H1 (cell line): ENCODE measurements around the gene CIAO3. TPM values are rescaled to one million over a fixed set of nuclear protein-coding genes. Genes with fewer than 3 reads are reported as not detected.

Source experiments
- BACH1 ChIP-seq: IDR thresholded peaks from 2 replicates; pipeline ENCODE4 v1.6.1; 2012; ENCODE audit warnings: low read length, improper control_type of control experiment
- BCL11A ChIP-seq, 2 experiments: IDR thresholded peaks; one replicate each; pipeline ENCODE4 v1.6.1; 2011; ENCODE audit warnings: low read depth in 2 of 2, low read length in 2 of 2, mild to moderate bottlenecking in 2 of 2
- CBX8 ChIP-seq: fragments of 300-800, 300-1000 bp; sonication (generic); IDR thresholded peaks from 2 replicates; pipeline ENCODE4 v1.7.1; 2016; ENCODE audit warnings: low read depth, low read length, borderline replicate concordance
- FOSL1 ChIP-seq: IDR thresholded peaks from 2 replicates; pipeline ENCODE4 v1.6.1; 2011; ENCODE audit warnings: mild to moderate bottlenecking, low read depth, low read length, moderate library complexity; ENCODE audit not compliant: insufficient read depth
- HDAC2 ChIP-seq, 2 experiments: fragments of 300-600 bp in 1 of 2; sonication (generic) in 1 of 2; IDR thresholded peaks; 2 replicates each; pipeline ENCODE4 v1.6.1; 2011 to 2012; ENCODE audit warnings: low read depth in 2 of 2, low read length in 2 of 2, mild to moderate bottlenecking in 2 of 2, moderate library complexity in 2 of 2, borderline replicate concordance in 1 of 2, inconsistent platforms in 1 of 2
- KDM1A ChIP-seq: fragments of 200-600, 300-600 bp; sonication (generic); IDR thresholded peaks from 2 replicates; pipeline ENCODE4 v1.7.1; 2016; ENCODE audit warnings: mild to moderate bottlenecking, low read length, borderline replicate concordance
- KDM5A ChIP-seq: fragments of 200-600 bp; IDR thresholded peaks from 2 replicates; pipeline ENCODE4 v1.7.1; 2012; ENCODE audit warnings: mild to moderate bottlenecking, low read length, inconsistent platforms, mixed read lengths
- NANOG ChIP-seq: IDR thresholded peaks from 2 replicates; pipeline ENCODE4 v1.6.1; 2011; ENCODE audit warnings: low read length, low read depth, mild to moderate bottlenecking, inconsistent platforms; ENCODE audit not compliant: insufficient read depth, poor library complexity, severe bottlenecking
- NRF1 ChIP-seq: IDR thresholded peaks from 2 replicates; pipeline ENCODE4 v1.6.1; 2011; ENCODE audit warnings: mild to moderate bottlenecking, low read depth, low read length, improper control_type of control experiment
- PHF8 ChIP-seq: fragments of 200-600 bp; sonication (generic); conservative IDR thresholded peaks from 2 replicates; pipeline ENCODE4 v1.7.1; 2012; ENCODE audit warnings: low read depth, mild to moderate bottlenecking, inconsistent platforms, low read length, moderate library complexity
- POLR2A ChIP-seq, 2 experiments: IDR thresholded peaks; 1 replicate in 1 of 2; 2 replicates in 1 of 2; pipeline ENCODE4 v1.6.1; 2011; ENCODE audit warnings: low read depth in 2 of 2, low read length in 2 of 2, mild to moderate bottlenecking in 2 of 2; ENCODE audit errors: control extremely low read depth in 1 of 2
- POLR2AphosphoS5 ChIP-seq: IDR thresholded peaks from 2 replicates; pipeline ENCODE4 v1.6.1; 2011; ENCODE audit warnings: low read depth, low read length
- TEAD4 ChIP-seq: IDR thresholded peaks from 2 replicates; pipeline ENCODE4 v1.6.1; 2012; ENCODE audit warnings: low read depth, low read length, inconsistent platforms, mixed read lengths
- YY1 ChIP-seq: IDR thresholded peaks from 2 replicates; pipeline ENCODE4 v1.6.1; 2011; ENCODE audit warnings: low read depth, mild to moderate bottlenecking, low read length
- polyA plus RNA-seq, 7 experiments: library from polyadenylated mRNA; depleted of rRNA in 3 of 7; stranded (reverse) in 5 of 7; unstranded in 2 of 7; fragments of >200 nt in 5 of 7; fragments of 200-250 nt in 2 of 7; gene quantifications; 1 replicate in 5 of 7; 2 replicates in 1 of 7; 4 replicates in 1 of 7; pipeline versions ENCODE4 v1.2.1 to v1.2.3, GENCODE V29; 2011 to 2013; ENCODE audit warnings: missing spikeins in 2 of 7, mixed read lengths in 2 of 7
- total RNA-seq: library from RNA; stranded (reverse); fragmentation: NEBNext Ultra II Directional; extraction: Animal tissue kit (Norgen Biotek cat#: 25700); gene quantifications from 2 replicates; pipeline ENCODE4 v1.2.1, GENCODE V29; 2021

The CIAO3 gene
- total and polyA plus RNA-seq, 2 of the 8 experiments (the other 6 are each of a cell fraction or from before 2014, with no cell fraction given), result 20.0 to 20.4 TPM

- TF ChIP-seq KDM1A (no peak), NANOG (no peak), BACH1 (peak; percentile 93), FOSL1 (no peak), CBX8 (no peak), BCL11A (IDR thresholded peaks at IDR 0.05; ENCODE audit: low read depth in 2 of 2, low read length in 2 of 2) (no peak), YY1 (no peak), KDM5A (no peak), TEAD4 (no peak), POLR2AphosphoS5 (no peak), POLR2A (IDR thresholded peaks at IDR 0.05; ENCODE audit: control extremely low read depth in 1 of 2, low read depth in 2 of 2, low read length in 2 of 2) (0 out of 3 replicates have a peak, but pooled peaks of 1 of the 2 experiments have one; percentile 8), PHF8 (0 out of 2 replicates have a peak, but pooled peaks have one; percentile 19), HDAC2 (IDR thresholded peaks at IDR 0.05; ENCODE audit: borderline replicate concordance in 1 of 2, low read depth in 2 of 2, low read length in 2 of 2) (peak; percentile 14 to 48; a peak in 1 of 4 replicates), NRF1 (no peak)
Measured at GRCh38 chr16:727291-727977, 13.4 kb downstream of the CIAO3 start (continued).
